Endothelial cell of umbilical vein (primary cell): ENCODE measurements around the gene PLA2G4B. TPM values are rescaled to one million over a fixed set of nuclear protein-coding genes. Genes with fewer than 3 reads are reported as not detected.

ENCODE experiments used
- BruUV-seq: library from RNA; stranded (reverse); fragments of 400-500 nt; replicated peaks from 2 replicates; lab custom pipeline; 2021; lab: Mats Ljungman, UMichigan
- CTCF ChIA-PET: fragments of 300-600, 350-600 bp; sonication (Branson Sonifier 250); formaldehyde crosslinking; loops from one replicate; lab custom pipeline; 2021; ENCODE audit warnings: antibody characterized with exemption, inconsistent platforms; lab: Charles Lee
- POLR2A ChIA-PET: fragments of 300-600, 350-600 bp; sonication (Branson Sonifier 250); formaldehyde crosslinking; loops from one replicate; lab custom pipeline; 2021; ENCODE audit warnings: antibody characterized with exemption, inconsistent platforms; lab: Charles Lee
- DNase-seq: peaks from one replicate; pipeline ENCODE4 v3.0.0-alpha.2; 2011; ENCODE audit warnings: low read depth, low spot score
- FAIRE-seq: peaks from 2 replicates; lab custom pipeline; 2011; peaks lifted over from hg19 to GRCh38; lab: Jason Lieb, UNC
- H2AFZ ChIP-seq: 2 replicates; pipeline ENCODE4 v1.6.0; 2012; ENCODE audit warnings: low read depth, low read length, control low read depth, inconsistent platforms
- H3K27ac ChIP-seq: 2 replicates; pipeline ENCODE4 v1.5.1; 2011; ENCODE audit warnings: low read depth, mild to moderate bottlenecking, control low read depth, low read length, moderate library complexity; ENCODE audit not compliant: insufficient read depth
- H3K27me3 ChIP-seq, 2 experiments: 2 replicates each; pipeline versions ENCODE4 v1.6.0 to v1.6.1; 2011; ENCODE audit warnings: low read length in 2 of 2, mixed read lengths in 1 of 2; ENCODE audit not compliant: control insufficient read depth in 2 of 2, insufficient read depth in 2 of 2
- H3K36me3 ChIP-seq, 2 experiments: 2 replicates in 1 of 2; 3 replicates in 1 of 2; pipeline ENCODE4 v1.5.1; 2011; ENCODE audit warnings: low read length in 2 of 2, mild to moderate bottlenecking in 1 of 2, moderate library complexity in 1 of 2; ENCODE audit not compliant: control insufficient read depth in 2 of 2, insufficient read depth in 2 of 2; ENCODE audit errors: extremely low read depth in 1 of 2
- H3K4me1 ChIP-seq: 3 replicates; pipeline ENCODE4 v1.5.1; 2011; ENCODE audit warnings: mild to moderate bottlenecking, low read length; ENCODE audit not compliant: control insufficient read depth, insufficient read depth; ENCODE audit errors: extremely low read depth
- H3K4me2 ChIP-seq: 2 replicates; pipeline ENCODE4 v1.6.1; 2011; ENCODE audit warnings: low read length, control low read depth, mixed read lengths; ENCODE audit not compliant: insufficient read depth
- H3K4me3 ChIP-seq, 3 experiments: fragments of 200-600 bp in 1 of 3; sonication (generic), shearing (Covaris generic) in 1 of 3; replicated peaks in 1 of 3; 2 replicates each; pipeline ENCODE4 v1.5.1; 2011 to 2016; ENCODE audit warnings: control low read depth in 3 of 3, low read length in 3 of 3, mild to moderate bottlenecking in 2 of 3, inconsistent platforms in 1 of 3, low read depth in 1 of 3, moderate library complexity in 1 of 3; ENCODE audit not compliant: insufficient read depth in 1 of 3
- H3K79me2 ChIP-seq: 2 replicates; pipeline ENCODE4 v1.6.0; 2012; ENCODE audit warnings: low read length, inconsistent platforms; ENCODE audit not compliant: control insufficient read depth, insufficient read depth
- H3K9ac ChIP-seq: replicated peaks from 2 replicates; pipeline ENCODE3; 2011; ENCODE audit warnings: low read length, control low read depth; ENCODE audit not compliant: insufficient read depth; ENCODE audit errors: extremely low read depth
- H3K9me1 ChIP-seq: replicated peaks from 3 replicates; pipeline ENCODE4 v1.6.0; 2011; ENCODE audit warnings: mild to moderate bottlenecking, low read length; ENCODE audit not compliant: control insufficient read depth, insufficient read depth; ENCODE audit errors: extremely low read depth
- H3K9me3 ChIP-seq: replicated peaks from 2 replicates; pipeline ENCODE4 v1.5.1; 2012; ENCODE audit warnings: low read length, inconsistent platforms; ENCODE audit not compliant: control insufficient read depth, insufficient read depth
- H4K20me1 ChIP-seq: replicated peaks from 2 replicates; pipeline ENCODE3; 2011; ENCODE audit warnings: mild to moderate bottlenecking, low read length; ENCODE audit not compliant: control insufficient read depth, insufficient read depth; ENCODE audit errors: extremely low read depth
- EZH2 ChIP-seq: IDR thresholded peaks from 2 replicates; pipeline ENCODE4 v1.6.1; 2012; ENCODE audit warnings: borderline replicate concordance, low read depth, mild to moderate bottlenecking, moderate library complexity, low read length, inconsistent platforms; ENCODE audit not compliant: severe bottlenecking
- FOS ChIP-seq: IDR thresholded peaks from 2 replicates; pipeline ENCODE4 v1.6.1; 2011; ENCODE audit warnings: mild to moderate bottlenecking, low read length, moderate library complexity, borderline replicate concordance; ENCODE audit not compliant: insufficient read depth
- GATA2 ChIP-seq: IDR thresholded peaks from 2 replicates; pipeline ENCODE4 v1.7.0; 2011; ENCODE audit warnings: low read depth, mild to moderate bottlenecking, moderate library complexity, mixed read lengths, low read length; ENCODE audit not compliant: insufficient read length, insufficient read depth
- JUN ChIP-seq: IDR thresholded peaks from 2 replicates; pipeline ENCODE4 v1.6.1; 2011; ENCODE audit warnings: borderline replicate concordance, low read depth; ENCODE audit not compliant: insufficient read length, insufficient read depth
- MYC ChIP-seq: IDR thresholded peaks from one replicate; pipeline ENCODE4 v1.6.1; 2011; ENCODE audit warnings: mild to moderate bottlenecking, low read depth, low read length
- POLR2A ChIP-seq: IDR thresholded peaks from 2 replicates; pipeline ENCODE4 v1.6.1; 2012; ENCODE audit warnings: low read depth, mild to moderate bottlenecking, control low read depth, low read length
- POLR2AphosphoS5 ChIP-seq: IDR thresholded peaks from 2 replicates; pipeline ENCODE4 v1.6.1; 2012; ENCODE audit warnings: low read depth, mild to moderate bottlenecking, control low read depth, low read length, moderate library complexity; ENCODE audit not compliant: insufficient read depth
- dilution Hi-C: fragments of 300-500 bp; cut with MboI; formaldehyde crosslinking; loops from one replicate; pipeline ENCODE4 v1.15.0; 2019; ENCODE audit warnings: low sequenced_read_pairs; ENCODE audit not compliant: extremely low pct_ligation_motif_present
- intact Hi-C: fragments of 100-400 bp; cut with micrococcal nuclease; formaldehyde crosslinking; loops from one replicate; pipeline ENCODE4 v1.10.0; 2022
- polyA plus RNA-seq, 4 experiments: library from polyadenylated mRNA; depleted of rRNA in 3 of 4; stranded (reverse) in 3 of 4; unstranded in 1 of 4; fragments of >200 nt; gene quantifications; 2 replicates each; pipeline versions ENCODE4 v1.2.1 to v1.2.3, GENCODE V29; 2011 to 2012; ENCODE audit warnings: missing spikeins in 1 of 4
- total RNA-seq: library from RNA; stranded (reverse); gene quantifications from 2 replicates; pipeline ENCODE4 v1.2.3, GENCODE V29; 2021
- TF ChIP-seq, protein P1 (sequence below), 2 donors: IDR thresholded peaks; 1 replicate in 1 of 2; 2 replicates in 1 of 2; pipeline ENCODE4 v1.5.1; 2011; ENCODE audit warnings: low read length in 2 of 2, mild to moderate bottlenecking in 2 of 2, moderate library complexity in 2 of 2, control low read depth in 1 of 2, inconsistent platforms in 1 of 2, low read depth in 1 of 2; ENCODE audit not compliant: insufficient read depth in 1 of 2; ENCODE audit errors: extremely low read depth in 1 of 2
- TF ChIP-seq, protein P2 (sequence below): IDR thresholded peaks from 2 replicates; pipeline ENCODE4 v1.6.1; 2011; ENCODE audit not compliant: insufficient read depth, insufficient read length

PLA2G4B gene
- total and polyA plus RNA-seq, 2 donors (not counting 3 experiments of a cell fraction or from before 2014, with no cell fraction given): 4.0 to 7.9 TPM

DNA sequence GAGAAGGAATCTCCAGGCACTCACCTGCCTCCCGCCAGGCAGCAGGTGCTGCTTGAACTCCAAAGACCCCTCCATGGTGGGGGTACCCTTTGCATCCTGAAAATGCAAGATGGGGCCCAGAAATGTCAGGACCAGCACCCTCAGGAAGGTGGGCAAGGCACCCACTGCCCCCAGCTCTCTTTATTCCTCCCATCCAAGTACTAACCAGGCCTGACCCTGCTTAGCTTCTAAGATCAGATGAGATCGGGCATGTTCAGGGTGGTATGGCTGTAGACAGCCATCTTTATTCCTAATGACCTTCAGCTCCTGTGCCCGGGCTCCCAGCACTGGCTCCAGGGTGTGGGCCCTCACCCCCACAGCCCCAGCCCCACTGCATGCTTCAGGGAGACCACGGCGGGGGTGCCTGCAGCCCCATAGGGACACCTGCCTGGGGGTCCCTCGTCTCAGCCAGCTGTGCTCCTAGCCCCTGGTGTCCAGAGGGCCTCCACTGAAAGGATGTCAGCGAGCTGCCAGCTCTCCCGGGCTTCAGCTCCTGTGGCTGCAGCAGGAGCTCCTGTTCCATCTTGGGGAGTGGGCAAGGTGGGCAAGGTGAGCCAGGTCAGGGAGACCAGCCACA lies 13.2 kb downstream of the PLA2G4B start:
- Histone ChIP-seq H3K36me3 (peaks cover 8 to 48% of the 10 kb centered on the region in 2 experiments), H3K9me3 (no peaks in the 10 kb centered on the region), H3K9me1 (no peaks in the 10 kb centered on the region), H4K20me1 (no peaks in the 10 kb centered on the region), H3K27me3 (no peaks in the 10 kb centered on the region), H3K79me2 (no peaks in the 10 kb centered on the region), H2AFZ (no peak overlapping the region), H3K4me3 (no peak overlapping the region), H3K4me1 (no peaks in the 10 kb centered on the region), H3K27ac (no peak overlapping the region), H3K9ac (no peak overlapping the region), H3K4me2 (no peak overlapping the region)
- TF ChIP-seq GATA2: no peak
- no peak for TF ChIP-seq JUN
- no peak for TF ChIP-seq FOS
- no peak for TF ChIP-seq EZH2
- TF ChIP-seq POLR2AphosphoS5: no peak
- TF ChIP-seq, protein P1, sequence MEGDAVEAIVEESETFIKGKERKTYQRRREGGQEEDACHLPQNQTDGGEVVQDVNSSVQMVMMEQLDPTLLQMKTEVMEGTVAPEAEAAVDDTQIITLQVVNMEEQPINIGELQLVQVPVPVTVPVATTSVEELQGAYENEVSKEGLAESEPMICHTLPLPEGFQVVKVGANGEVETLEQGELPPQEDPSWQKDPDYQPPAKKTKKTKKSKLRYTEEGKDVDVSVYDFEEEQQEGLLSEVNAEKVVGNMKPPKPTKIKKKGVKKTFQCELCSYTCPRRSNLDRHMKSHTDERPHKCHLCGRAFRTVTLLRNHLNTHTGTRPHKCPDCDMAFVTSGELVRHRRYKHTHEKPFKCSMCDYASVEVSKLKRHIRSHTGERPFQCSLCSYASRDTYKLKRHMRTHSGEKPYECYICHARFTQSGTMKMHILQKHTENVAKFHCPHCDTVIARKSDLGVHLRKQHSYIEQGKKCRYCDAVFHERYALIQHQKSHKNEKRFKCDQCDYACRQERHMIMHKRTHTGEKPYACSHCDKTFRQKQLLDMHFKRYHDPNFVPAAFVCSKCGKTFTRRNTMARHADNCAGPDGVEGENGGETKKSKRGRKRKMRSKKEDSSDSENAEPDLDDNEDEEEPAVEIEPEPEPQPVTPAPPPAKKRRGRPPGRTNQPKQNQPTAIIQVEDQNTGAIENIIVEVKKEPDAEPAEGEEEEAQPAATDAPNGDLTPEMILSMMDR (IDR thresholded peaks at IDR 0.05; ENCODE audit: extremely low read depth in 1 of 2, insufficient read depth in 1 of 2, low read depth in 1 of 2, low read length in 2 of 2): no peak
- TF ChIP-seq, protein P2, sequence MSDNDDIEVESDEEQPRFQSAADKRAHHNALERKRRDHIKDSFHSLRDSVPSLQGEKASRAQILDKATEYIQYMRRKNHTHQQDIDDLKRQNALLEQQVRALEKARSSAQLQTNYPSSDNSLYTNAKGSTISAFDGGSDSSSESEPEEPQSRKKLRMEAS: no peak
- no peak for TF ChIP-seq POLR2A
- TF ChIP-seq MYC: no peak
- dilution Hi-C loops: no loop called here
- CTCF ChIA-PET: interaction anchor here (3.2 kb wide), 1 partner anchor 12 kb away, joined by 12 read pairs; no protein-coding TSS in a partner anchor
- DNase-seq (no peak), FAIRE-seq (no peak)
- intact Hi-C loops: no loop called here
- POLR2A ChIA-PET: no interaction called here
- no TSS peak for BruUV-seq
